MM.1S (cell line): ENCODE data around the gene AKAP8L.

ENCODE experiments used
- EZH2 ChIP-seq: fragments of 300-600 bp; sonication (generic); optimal IDR thresholded peaks from 2 replicates; pipeline ENCODE3; 2017; ENCODE audit warnings: low read depth, mild to moderate bottlenecking, antibody characterized with exemption, low read length, mixed read lengths
- EZH2phosphoT487 ChIP-seq: fragments of 300-600 bp; sonication (generic); IDR thresholded peaks from 2 replicates; pipeline ENCODE4 v1.6.1; 2018; ENCODE audit warnings: antibody characterized with exemption, low read length
- TF ChIP-seq, protein P1 (sequence below): fragments of 300-600 bp; sonication (generic); IDR thresholded peaks from 2 replicates; pipeline ENCODE4 v1.5.1; 2016; ENCODE audit warnings: antibody characterized with exemption, low read length, mixed read lengths

DNA sequence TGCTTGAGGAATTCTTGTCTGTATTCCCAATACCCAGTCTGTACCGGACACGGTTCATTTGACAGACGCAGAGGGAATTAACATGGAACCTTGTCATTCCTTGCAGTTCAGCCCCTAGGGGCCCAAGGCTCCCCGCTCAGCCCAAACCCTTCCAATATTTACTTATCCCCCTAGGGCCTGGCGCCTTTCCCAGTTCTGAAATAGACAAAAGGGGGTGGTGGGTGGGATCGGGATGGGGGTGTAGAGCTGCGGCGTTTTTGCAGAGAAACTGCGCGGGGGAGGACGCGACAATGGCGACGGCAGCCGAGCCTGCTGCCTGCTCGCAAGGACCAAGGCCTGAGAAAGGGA is 583 bp downstream of the AKAP8L start:
- TF ChIP-seq, protein P1, sequence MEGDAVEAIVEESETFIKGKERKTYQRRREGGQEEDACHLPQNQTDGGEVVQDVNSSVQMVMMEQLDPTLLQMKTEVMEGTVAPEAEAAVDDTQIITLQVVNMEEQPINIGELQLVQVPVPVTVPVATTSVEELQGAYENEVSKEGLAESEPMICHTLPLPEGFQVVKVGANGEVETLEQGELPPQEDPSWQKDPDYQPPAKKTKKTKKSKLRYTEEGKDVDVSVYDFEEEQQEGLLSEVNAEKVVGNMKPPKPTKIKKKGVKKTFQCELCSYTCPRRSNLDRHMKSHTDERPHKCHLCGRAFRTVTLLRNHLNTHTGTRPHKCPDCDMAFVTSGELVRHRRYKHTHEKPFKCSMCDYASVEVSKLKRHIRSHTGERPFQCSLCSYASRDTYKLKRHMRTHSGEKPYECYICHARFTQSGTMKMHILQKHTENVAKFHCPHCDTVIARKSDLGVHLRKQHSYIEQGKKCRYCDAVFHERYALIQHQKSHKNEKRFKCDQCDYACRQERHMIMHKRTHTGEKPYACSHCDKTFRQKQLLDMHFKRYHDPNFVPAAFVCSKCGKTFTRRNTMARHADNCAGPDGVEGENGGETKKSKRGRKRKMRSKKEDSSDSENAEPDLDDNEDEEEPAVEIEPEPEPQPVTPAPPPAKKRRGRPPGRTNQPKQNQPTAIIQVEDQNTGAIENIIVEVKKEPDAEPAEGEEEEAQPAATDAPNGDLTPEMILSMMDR, result no peak
- TF ChIP-seq EZH2phosphoT487 (no peak), EZH2 (no peak)
